Pons (tissue), 1 donor: ENCODE data around the gene CFC1B.
"Not testable (repeated sequence)": the region's sequence is repeated elsewhere in the genome, so short reads cannot be mapped to it uniquely, and the experiment has no call there.

ENCODE experiments used
- DNase-seq: peaks from one replicate; pipeline ENCODE4 v3.0.0-alpha.2; 2016; ENCODE audit warnings: low spot score

CFC1B gene

GRCh38 chr2:130520992-130521391 is at the start of gene CFC1B:
Gene CFC1B (plus strand): TSS chr2:130521222. CDS start chr2:130521485, 263 bp downstream.
- not testable (repeated sequence) for DNase-seq

- DNase-seq, result not testable (repeated sequence)
Observed at GRCh38 chr2:130491073-130491472, 29.9 kb upstream of the CFC1B start.

DNA sequence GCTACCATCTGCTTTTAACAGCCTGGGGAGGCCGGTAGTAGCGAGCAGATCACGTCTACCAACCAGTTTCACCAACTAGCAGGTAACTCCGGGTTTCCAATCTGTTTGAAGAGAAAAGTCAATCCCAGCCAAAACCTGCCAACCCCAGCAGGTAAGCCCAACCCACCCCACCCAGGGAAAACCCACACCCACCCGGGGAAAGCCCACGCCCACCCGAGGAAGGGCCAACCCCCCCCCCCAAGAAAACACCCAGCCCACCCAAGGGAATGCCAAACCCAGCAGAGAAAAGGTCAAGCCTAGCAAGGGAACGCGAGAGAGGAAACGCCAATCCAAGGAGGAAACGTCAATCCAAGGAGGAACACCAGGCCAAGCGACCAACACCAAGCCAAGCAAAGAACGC is 11.8 kb upstream of the CFC1B start, which contains the start of gene POTEI:
Gene POTEI, minus strand, starts transcription at position 101 of the 400 bp plus-strand sequence. Its CDS starts 93 bp downstream, at position 8.
- DNase-seq, result not testable (repeated sequence)

DNA sequence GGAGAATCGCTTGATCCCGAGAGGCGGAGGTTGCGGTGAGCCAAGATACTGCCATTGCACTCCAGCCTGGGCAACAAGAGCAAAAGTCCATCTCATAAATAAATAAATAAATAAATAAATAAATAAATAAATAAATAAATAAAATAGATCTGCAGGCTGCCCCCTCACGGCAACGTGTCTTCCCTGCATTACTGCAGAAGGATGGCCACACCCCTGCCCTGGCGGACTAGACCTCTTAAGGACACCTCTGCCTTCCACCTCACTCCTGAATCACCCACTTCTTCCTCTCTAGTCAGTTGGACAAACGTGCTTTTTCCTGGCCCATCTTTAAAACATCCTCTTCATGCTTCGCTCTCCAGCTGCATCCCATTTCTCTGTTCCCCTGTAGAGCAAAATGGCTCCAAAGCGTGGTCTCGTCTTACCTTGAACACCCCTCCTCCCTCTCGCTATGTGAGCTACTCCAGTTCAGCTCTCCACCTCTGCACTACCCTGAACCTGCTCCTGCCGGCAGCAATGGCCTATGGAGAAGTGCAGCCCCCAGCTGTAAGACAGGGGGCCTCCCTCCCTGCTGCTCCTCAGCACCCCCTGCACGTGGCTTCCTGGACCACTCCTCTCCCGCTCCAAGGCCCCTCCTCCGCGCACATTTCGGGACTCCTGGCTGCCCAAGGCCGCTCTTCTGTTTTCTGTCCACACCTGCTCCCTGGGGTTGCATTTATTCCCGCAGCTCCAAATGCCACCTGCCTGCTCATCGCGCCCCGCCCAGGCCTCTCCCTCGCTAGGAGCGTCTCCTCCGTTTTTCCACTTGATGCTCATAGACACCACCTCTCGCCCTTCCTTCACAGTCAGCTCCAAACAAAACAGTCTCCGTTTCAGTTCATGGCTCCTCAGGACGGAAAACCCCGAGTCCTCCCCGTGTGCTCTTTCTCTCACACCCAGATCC is 9.9 kb upstream of the CFC1B start:
- not testable (repeated sequence) for DNase-seq

- not testable (repeated sequence) for DNase-seq
Observed at GRCh38 chr2:130511747-130512451, 9.1 kb upstream of the CFC1B start.

DNA sequence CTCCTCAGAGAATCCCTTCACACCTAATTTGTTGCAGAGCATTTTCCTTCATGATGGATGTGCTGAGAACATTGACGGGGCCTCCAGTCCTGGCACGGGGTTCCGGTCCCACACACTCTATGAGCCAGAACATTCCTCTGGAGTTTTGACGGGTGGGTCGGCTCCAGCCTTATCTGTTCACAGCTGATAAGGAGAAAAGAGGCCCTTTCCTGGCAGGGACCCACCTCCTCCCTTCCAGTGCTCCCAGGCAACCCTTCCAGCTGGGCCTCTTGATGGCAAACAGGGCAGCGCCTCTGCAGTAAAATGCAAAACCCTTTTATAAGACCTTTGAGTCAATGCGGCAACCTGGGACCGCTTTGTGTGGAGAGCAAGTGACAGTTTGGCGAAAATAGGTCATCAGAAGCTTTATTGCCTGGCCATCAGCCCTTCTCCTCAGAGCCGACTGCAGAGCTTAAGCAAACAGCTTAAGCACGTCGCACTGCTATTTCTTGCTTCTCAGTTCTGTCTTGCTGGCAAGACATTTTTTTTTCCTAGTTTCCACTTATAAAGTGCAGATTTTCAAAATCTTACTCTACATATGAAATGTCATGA is 2.4 kb upstream of the CFC1B start:
- not testable (repeated sequence) for DNase-seq

GRCh38 chr2:130522390-130522789 is 1.4 kb downstream of the CFC1B start:
- not testable (repeated sequence) for DNase-seq

DNA sequence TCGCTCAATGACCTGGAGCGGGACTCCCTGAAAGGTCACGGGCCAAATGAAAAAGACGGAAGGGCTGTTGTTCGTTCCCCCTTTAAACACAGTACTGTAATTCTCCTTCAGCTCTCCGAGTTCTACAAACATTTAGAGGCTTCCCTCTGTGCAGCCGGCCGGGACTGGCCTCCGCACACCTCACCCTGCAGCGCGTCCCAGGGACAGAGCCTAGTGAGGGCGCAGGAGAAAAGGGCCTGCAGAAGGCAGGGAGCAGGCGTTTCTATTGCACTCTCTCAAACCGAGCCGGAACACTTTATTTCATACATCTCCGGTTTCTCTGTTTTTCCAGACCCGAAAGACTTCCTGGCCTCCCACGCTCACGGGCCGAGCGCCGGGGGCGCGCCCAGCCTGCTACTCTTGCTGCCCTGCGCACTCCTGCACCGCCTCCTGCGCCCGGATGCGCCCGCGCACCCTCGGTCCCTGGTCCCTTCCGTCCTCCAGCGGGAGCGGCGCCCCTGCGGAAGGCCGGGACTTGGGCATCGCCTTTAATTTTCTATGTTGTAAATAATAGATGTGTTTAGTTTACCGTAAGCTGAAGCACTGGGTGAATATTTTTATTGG is 6.4 kb downstream of the CFC1B start:
- DNase-seq, result not testable (repeated sequence)

GRCh38 chr2:130529545-130529944 is 8.5 kb downstream of the CFC1B start:
- DNase-seq, result not testable (repeated sequence)

DNA sequence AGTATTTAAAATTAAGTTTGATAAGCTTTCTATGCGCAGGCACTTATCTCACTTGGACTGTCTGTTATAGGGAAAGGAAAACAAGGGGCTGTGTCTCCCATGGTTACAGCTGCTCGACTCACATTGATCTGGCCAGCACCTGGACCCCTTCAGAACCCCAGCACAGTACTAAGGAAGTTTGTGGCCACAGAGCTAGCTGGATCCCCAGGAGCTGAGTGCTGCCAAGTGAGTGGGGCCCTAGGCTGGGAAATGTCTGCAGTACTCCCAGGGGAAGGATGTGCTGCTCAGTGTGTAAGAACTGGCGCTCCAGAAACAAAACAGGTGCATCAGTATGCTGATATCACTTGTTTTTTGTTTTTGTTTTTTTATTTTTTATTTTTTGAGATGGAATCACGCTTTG is 9.2 kb downstream of the CFC1B start:
- DNase-seq, result not testable (repeated sequence)

- DNase-seq, result not testable (repeated sequence)
Observed at GRCh38 chr2:130531225-130531624, 10.2 kb downstream of the CFC1B start.

DNA sequence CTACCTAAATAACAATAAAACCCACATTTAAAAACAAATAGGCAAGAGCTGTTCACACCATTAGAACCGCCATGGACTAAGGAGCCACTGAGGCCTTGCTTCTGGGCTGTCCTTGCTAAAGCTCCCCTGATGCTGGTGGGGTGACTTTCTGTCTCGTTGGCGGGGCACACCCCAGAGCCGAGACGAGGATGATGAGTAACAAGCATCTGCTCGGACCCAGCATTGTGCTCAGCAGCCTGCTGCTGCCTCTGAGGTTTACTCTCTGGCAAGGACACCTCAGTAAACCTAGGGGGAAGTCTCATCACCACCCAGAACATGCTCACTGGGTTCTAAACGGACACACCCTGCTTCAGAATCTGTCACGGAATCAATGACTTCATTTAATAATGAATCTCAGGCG is 10.7 kb downstream of the CFC1B start:
- DNase-seq, result not testable (repeated sequence)

- not testable (repeated sequence) for DNase-seq
Observed at GRCh38 chr2:130536654-130537053, 15.6 kb downstream of the CFC1B start.

- not testable (repeated sequence) for DNase-seq
Observed at GRCh38 chr2:130538271-130538670, 17.2 kb downstream of the CFC1B start.

- DNase-seq, result not testable (repeated sequence)
Observed at GRCh38 chr2:130542789-130543188, 21.8 kb downstream of the CFC1B start.

- not testable (repeated sequence) for DNase-seq
Observed at GRCh38 chr2:130543785-130544528, 22.9 kb downstream of the CFC1B start.

- DNase-seq, result not testable (repeated sequence)
Observed at GRCh38 chr2:130544978-130545377, 24.0 kb downstream of the CFC1B start.

DNA sequence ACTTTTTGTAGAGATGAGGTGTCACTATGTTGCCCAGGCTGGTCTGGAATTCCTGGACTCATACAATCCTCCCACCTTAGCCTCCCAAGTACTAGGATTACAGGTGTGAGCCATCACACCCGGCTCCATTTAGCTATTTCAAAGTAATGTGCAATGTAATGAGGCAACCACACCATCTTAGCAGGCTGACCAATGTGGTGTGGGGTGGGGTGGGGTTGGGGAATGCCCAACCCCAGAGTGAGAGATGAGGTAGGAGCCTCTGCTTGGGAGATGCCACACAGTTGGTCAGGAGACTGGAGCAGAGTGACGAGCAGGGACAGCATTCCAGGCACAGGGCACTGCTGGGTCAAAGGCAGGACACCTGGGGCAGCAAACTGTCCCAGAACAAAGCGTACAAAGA is 27.4 kb downstream of the CFC1B start:
- DNase-seq, result not testable (repeated sequence)

- DNase-seq, result not testable (repeated sequence)
Observed at GRCh38 chr2:130549475-130549874, 28.5 kb downstream of the CFC1B start.

DNA sequence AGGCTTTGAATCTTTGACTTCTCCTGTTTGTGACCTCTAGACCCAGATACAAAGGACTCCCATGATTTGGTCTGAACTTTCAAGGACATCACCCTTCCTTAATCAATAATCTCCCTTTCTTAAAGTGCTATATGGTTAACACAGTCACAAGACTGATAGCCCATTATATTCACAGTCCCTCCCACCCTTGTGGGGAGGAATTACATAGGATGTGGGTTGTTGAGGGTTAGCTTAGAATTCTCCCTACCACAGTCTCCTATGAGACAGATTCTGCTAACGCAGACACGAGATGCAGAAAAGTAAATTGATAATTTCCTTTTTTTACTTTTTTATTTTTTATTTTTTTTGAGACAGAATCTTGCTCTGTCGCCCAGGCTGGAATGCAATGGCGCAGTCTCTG is 33.2 kb downstream of the CFC1B start:
- DNase-seq, result not testable (repeated sequence)

- not testable (repeated sequence) for DNase-seq
Observed at GRCh38 chr2:130556441-130556840, 35.4 kb downstream of the CFC1B start.
